Measurements from ENCODE around the gene ZNF358. TPM values are rescaled to one million over a fixed set of nuclear protein-coding genes. Genes with fewer than 3 reads are reported as not detected.

ZNF358 gene
- total RNA-seq, 1 donor from 2014 or later, result 47.6 TPM

GRCh38 chr19:7515110-7515644, 726 bp upstream of the ZNF358 start:
- DNase-seq (ENCODE audit: low spot score) (no peak), ATAC-seq (peak; percentile 44)
- intact Hi-C loops (cut with DNase I), result no loop called here

DNA sequence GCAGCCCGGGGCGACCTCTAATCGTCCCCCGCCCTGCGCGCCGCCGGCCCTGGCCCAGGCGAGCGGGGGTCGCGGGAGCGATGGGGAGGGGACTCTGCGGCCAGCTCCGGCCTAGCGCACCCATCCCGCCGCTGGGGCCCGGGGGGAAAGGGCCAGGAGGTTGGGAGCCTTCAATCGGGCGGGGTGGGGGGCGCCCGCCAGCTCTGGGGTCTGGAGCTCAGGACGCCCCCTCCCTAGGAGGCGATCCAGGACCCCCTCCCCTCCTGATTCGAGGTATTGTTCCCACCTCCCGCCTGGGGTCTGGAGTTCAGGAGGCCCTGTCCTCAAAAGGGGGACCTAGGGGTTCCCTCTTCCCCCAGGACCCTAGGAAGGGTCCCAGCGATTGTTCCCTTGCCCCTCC, 430 bp downstream of the ZNF358 start:
- DNase-seq (ENCODE audit: low spot score), result no peak
- ATAC-seq, result peak; percentile 3
- intact Hi-C loops (cut with DNase I), result no loop called here

- intact Hi-C loops (cut with DNase I), result no loop called here
- peak; percentile 5 for ATAC-seq
- no peak for DNase-seq (ENCODE audit: low spot score)
Measured at GRCh38 chr19:7516878-7517277, 975 bp downstream of the ZNF358 start.

DNA sequence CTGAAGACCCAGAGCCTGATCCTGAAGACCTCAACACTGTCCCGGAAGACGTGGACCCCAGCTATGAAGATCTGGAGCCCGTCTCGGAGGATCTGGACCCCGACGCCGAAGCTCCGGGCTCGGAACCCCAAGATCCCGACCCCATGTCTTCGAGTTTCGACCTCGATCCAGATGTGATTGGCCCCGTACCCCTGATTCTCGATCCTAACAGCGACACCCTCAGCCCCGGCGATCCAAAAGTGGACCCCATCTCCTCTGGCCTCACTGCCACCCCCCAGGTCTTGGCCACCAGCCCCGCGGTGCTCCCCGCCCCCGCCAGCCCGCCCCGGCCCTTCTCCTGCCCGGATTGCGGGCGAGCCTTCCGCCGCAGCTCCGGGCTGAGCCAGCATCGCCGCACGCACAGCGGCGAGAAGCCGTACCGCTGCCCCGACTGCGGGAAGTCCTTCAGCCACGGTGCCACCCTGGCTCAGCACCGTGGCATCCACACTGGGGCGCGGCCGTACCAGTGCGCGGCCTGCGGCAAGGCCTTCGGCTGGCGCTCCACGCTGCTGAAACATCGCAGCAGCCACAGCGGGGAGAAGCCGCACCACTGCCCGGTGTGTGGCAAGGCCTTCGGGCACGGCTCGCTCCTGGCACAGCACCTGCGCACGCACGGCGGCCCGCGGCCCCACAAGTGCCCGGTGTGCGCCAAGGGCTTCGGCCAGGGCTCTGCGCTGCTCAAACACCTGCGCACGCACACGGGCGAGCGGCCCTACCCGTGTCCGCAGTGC, 3.6 kb downstream of the ZNF358 start:
- intact Hi-C loops (cut with DNase I), result no loop called here
- DNase-seq (ENCODE audit: low spot score), result no peak
- ATAC-seq, result no peak

GRCh38 chr19:7520131-7521051, 4.5 kb downstream of the ZNF358 start:
- intact Hi-C loops (cut with DNase I), result no loop called here
- ATAC-seq (no peak), DNase-seq (ENCODE audit: low spot score) (peak; percentile 62)

- DNase-seq (ENCODE audit: low spot score), result no peak
- intact Hi-C loops (cut with DNase I), result no loop called here
- ATAC-seq, result no peak
Measured at GRCh38 chr19:7521551-7522071, 5.7 kb downstream of the ZNF358 start.

DNA sequence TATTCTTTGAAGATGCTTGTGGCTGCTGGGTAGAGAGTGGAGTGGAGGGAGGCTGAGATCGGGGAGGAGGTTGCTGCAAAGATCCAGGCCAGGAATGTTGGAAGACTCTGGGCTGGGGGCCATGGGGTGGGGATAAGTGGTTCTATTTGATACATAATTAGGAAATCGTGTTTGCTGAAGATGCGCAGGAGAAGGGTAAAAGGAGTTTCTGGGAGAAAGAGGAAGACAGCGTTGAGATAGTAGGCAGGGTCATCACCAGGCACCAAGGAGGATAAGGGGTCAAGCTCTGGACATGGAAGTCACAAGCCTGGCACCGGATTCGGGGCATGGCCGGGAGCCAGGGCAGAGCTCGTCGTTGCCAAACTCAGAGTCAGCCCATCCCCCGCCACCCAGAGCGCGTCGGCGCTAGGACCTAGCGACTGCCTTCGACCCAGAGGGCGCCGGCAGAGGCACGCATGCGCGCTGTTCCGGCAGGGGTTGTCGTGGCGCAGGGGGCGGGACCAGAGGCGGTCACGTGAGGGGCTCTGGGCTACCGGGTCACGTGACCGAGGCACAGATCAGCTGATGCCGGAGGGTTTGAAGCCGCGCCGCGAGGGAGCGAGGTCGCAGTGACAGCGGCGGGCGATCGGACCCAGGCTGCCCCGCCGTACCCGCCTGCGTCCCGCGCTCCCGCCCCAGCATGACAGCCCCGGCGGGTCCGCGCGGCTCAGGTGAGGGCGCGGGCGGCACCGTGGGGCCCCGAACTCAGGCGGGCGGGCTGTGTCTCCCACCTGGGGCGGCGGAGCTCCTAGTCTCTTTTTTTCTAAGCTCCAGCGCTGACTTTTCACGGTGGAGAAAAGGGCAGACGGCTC, 6.4 kb downstream of the ZNF358 start, which contains the start of gene MCOLN1:
TSS of gene MCOLN1 (plus strand) at position 553 of the 851 bp plus-strand sequence. CDS start at position 680, 127 bp downstream.
- intact Hi-C loops (cut with DNase I), result no loop called here
- ATAC-seq (peak; percentile 97), DNase-seq (ENCODE audit: low spot score) (peak; percentile 100)

- DNase-seq (ENCODE audit: low spot score), result peak; percentile 63
- ATAC-seq, result no peak
- intact Hi-C loops (cut with DNase I), result no loop called here
Measured at GRCh38 chr19:7522923-7523667, 7.2 kb downstream of the ZNF358 start.

DNA sequence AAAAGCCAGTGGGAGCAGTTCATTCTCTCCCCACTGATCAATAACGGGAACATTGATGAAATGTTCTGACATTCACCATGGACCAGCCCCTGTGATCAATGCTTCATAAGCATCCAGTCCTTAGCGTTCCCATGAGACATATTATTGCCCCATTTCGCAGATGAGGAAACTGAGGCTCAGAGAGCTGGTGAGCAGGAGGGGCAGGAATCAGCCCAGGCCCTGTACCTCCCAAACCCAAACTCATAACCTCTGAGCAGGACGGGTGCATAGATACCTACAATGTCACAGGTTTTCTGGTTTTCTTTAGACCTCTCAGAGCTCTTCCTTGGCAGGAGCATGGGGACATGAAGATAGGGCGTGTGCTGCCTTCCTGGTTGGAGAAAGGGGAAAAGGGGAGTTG, 8.6 kb downstream of the ZNF358 start:
- DNase-seq (ENCODE audit: low spot score) (no peak), ATAC-seq (no peak)
- intact Hi-C loops (cut with DNase I), result no loop called here

DNA sequence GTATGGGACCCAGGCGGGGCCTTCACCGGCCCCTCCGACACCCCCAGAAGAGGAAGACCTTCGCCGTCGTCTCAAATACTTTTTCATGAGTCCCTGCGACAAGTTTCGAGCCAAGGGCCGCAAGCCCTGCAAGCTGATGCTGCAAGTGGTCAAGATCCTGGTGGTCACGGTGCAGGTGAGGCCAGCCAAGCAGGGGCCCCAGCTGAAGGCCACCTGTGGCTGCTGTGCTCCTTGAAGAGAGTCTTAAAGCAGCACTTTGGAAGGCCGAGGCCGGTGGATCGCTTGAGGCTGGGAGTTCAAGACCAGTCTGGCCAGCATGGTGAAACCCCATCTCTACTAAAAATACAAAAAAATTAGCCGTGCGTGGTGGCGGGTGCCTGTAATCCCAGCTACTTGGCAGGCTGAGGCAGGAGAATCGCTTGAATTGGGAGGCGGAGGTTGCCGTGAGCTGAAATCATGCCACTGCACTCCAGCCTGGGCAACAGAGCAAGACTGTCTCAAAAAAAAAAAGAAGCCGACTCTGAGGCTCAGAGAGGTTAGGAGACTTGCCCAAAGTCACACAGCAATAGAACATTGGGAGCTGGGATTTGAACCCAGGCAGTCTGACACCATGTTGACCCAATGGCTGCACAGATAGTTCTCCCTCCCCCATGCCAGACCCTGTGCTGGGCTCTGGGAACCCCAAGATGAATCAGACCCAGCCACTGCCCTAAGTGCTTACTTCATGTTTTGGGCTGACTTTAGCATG, 9.3 kb downstream of the ZNF358 start:
- no peak for DNase-seq (ENCODE audit: low spot score)
- no peak for ATAC-seq
- intact Hi-C loops (cut with DNase I), result no loop called here

GRCh38 chr19:7526059-7526929, 10.4 kb downstream of the ZNF358 start:
- ATAC-seq (no peak), DNase-seq (ENCODE audit: low spot score) (no peak)
- intact Hi-C loops (cut with DNase I), result no loop called here

DNA sequence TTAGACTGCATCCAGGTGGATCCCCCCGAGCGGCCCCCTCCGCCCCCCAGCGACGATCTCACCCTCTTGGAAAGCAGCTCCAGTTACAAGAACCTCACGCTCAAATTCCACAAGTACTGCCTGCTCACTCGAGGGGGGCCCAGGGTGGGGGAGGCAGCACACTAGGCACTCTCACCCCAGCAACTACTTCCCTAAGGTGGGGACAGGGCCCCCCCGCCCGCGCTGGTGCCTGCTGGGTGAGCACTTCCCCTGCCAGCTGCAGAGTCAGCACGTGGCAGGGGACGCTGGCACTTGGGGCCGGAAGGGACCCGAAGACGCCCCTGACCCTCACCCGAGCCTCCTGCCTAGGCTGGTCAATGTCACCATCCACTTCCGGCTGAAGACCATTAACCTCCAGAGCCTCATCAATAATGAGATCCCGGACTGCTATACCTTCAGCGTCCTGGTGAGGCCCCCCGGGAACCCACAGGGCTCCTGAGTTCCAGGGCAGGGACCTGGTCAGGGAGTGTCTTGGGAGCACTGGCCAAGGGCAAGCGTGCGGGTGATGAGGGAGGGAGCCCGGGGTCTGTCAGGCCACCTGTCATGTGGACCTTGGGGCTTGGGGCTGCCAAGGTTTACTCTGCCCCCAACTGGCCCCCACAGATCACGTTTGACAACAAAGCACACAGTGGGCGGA, 11.8 kb downstream of the ZNF358 start:
- intact Hi-C loops (cut with DNase I), result no loop called here
- ATAC-seq (peak; percentile 64), DNase-seq (ENCODE audit: low spot score) (peak; percentile 73)

DNA sequence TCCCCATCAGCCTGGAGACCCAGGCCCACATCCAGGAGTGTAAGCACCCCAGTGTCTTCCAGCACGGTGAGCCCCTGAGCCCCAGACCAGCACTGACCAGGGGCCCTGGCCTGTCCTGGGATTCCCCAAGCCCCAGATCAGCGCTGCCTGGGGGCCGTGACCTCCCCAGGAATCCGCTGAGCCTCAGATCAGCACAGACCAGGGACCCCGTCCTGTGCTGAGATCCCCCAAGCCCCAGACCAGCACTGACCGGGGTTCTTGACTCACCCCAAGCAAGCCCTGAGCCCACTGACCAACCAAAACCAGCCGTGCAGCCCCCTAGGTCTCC, 12.3 kb downstream of the ZNF358 start:
- intact Hi-C loops (cut with DNase I), result no loop called here
- DNase-seq (ENCODE audit: low spot score), result no peak
- no peak for ATAC-seq

DNA sequence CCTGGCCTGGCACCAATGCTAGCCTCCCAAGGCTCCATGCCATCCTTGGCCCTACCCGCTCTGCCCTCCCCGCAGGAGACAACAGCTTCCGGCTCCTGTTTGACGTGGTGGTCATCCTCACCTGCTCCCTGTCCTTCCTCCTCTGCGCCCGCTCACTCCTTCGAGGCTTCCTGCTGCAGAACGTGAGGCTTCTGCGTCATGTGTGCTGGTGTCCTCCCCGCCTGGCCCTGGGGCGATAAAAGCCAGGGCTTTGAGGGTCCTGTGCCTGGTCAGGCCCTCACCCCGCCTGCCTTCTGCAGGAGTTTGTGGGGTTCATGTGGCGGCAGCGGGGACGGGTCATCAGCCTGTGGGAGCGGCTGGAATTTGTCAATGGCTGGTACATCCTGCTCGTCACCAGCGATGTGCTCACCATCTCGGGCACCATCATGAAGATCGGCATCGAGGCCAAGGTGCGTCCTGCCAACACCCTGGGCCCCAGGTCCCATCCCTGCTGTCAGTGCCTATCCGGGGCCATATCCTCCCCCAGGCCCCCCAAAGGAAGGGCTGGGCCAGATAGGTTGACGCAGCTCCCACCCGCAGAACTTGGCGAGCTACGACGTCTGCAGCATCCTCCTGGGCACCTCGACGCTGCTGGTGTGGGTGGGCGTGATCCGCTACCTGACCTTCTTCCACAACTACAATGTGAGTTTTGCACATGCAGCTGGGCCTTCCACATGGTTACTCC, 12.8 kb downstream of the ZNF358 start:
- no peak for ATAC-seq
- DNase-seq (ENCODE audit: low spot score), result no peak
- intact Hi-C loops (cut with DNase I), result no loop called here

- intact Hi-C loops (cut with DNase I), result no loop called here
- ATAC-seq, result no peak
- DNase-seq (ENCODE audit: low spot score), result no peak
Measured at GRCh38 chr19:7529246-7529600, 13.3 kb downstream of the ZNF358 start.
